Muscle of leg (tissue), 11 donors: Measurements from ENCODE around the gene SPRED2. TPM values are rescaled to one million over a fixed set of nuclear protein-coding genes. Genes with fewer than 3 reads are reported as not detected.

Experiments used
- DNase-seq: peaks from one replicate; pipeline ENCODE4 v3.0.0; 2013
- H3K27ac ChIP-seq: one replicate; pipeline ENCODE4 v1.5.1; 2013; ENCODE audit warnings: mild to moderate bottlenecking, low read length, control low read depth
- H3K27me3 ChIP-seq: one replicate; pipeline ENCODE4 v1.6.1; 2013; ENCODE audit warnings: low read length; ENCODE audit not compliant: control insufficient read depth, insufficient read depth
- H3K36me3 ChIP-seq: one replicate; pipeline ENCODE4 v1.6.1; 2013; ENCODE audit warnings: low read length; ENCODE audit not compliant: control insufficient read depth, insufficient read depth
- H3K4me1 ChIP-seq: one replicate; pipeline ENCODE4 v1.6.1; 2013; ENCODE audit warnings: low read length; ENCODE audit not compliant: control insufficient read depth, insufficient read depth
- H3K4me3 ChIP-seq: one replicate; pipeline ENCODE4 v1.5.1; 2013; ENCODE audit warnings: low read length, control low read depth
- H3K9me3 ChIP-seq: replicated peaks from 2 replicates; pipeline ENCODE4 v1.6.1; 2013; ENCODE audit warnings: low read depth, low read length; ENCODE audit not compliant: control insufficient read depth
- WGBS: methylation state at CpG from one replicate; pipeline ENCODE4 v1.1.5; 2013; ENCODE audit warnings: missing lambda C conversion rate; ENCODE audit not compliant: insufficient coverage; 5-methylcytosine and 5-hydroxymethylcytosine counted together
- polyA plus RNA-seq, 8 donors: library from polyadenylated mRNA; unstranded; fragments of 120-200 nt; gene quantifications; one replicate each; pipeline versions ENCODE4 v1.2.1 to v1.2.3, GENCODE V29; 2013; ENCODE audit warnings: inconsistent platforms in 1 of 8, low replicate concordance in 1 of 8; ENCODE audit not compliant: insufficient read length in 8 of 8, insufficient read depth in 1 of 8
- total RNA-seq: library from RNA; stranded (reverse); fragments of 120-200 nt; gene quantifications from one replicate; pipeline ENCODE4 v1.2.4, GENCODE V29; 2013

SPRED2 gene
- total and polyA plus RNA-seq, 9 donors, result 10.7 to 51.3 (median 30.9) TPM

DNA sequence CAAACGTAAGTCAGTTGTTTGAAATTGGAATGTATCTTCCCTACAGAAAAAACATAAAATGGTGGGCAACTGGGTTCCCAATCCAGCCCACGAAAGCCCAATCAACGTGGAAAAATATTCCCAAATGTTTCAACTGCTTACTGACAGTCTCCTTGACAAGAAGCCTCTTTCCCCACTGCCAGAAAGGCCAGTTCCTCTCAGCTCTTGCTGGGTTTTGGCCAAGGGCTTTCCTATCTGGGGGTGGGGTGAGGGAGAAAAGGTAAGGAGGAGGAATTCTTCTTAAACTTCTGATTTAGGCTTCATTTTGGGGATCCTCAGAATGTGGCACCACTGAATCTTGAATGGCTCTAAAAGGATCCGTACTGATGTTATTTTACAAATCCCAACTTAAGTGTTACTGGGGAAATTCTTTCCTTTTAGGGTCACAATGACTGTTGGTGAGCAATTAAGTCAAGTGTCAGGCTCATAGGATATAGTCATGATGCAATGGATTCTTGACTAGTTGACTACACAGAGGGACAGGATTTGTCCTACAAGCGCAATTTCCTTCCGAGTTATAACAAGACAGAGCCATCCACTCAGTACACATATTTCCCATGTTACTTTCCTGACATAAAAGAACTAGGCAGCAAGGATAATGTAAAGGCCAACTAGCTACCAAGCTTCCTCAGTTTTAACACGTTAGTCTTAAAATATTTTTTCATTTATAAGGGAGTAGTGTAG is 73.6 kb downstream of the SPRED2 start:
- Histone ChIP-seq H3K4me1 (peaks cover 13% of the 10 kb centered on the region), H3K27ac (peak overlapping the region; percentile 25)
- WGBS, result 100% methylated on average over 2 of the region's 7 CpGs

DNA sequence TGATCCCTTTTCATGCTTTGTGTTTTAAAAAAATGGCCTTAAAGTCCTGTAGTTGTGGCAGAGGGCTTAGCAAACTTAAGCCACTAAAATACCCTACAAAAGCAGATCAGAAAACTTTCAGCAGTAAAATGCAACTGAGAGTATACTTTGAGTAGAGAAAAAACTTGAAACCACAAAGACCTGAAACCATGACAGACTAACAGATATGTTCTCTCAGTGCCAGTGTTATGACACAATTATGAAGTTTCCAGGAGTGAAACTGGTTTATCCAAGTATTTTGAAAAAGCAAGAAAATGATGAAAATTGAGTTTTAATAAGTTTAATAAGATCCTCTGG is 74.5 kb downstream of the SPRED2 start:
- H3K27ac ChIP-seq, result no peak overlapping the region

More for the DNA sequence above, 73.6 kb downstream of the SPRED2 start:
- Histone ChIP-seq H3K9me3 (no peaks in the 10 kb centered on the region), H3K27me3 (no peaks in the 10 kb centered on the region), H3K4me3 (no peak overlapping the region), H3K36me3 (no peaks in the 10 kb centered on the region)
- no peak for DNase-seq

DNA sequence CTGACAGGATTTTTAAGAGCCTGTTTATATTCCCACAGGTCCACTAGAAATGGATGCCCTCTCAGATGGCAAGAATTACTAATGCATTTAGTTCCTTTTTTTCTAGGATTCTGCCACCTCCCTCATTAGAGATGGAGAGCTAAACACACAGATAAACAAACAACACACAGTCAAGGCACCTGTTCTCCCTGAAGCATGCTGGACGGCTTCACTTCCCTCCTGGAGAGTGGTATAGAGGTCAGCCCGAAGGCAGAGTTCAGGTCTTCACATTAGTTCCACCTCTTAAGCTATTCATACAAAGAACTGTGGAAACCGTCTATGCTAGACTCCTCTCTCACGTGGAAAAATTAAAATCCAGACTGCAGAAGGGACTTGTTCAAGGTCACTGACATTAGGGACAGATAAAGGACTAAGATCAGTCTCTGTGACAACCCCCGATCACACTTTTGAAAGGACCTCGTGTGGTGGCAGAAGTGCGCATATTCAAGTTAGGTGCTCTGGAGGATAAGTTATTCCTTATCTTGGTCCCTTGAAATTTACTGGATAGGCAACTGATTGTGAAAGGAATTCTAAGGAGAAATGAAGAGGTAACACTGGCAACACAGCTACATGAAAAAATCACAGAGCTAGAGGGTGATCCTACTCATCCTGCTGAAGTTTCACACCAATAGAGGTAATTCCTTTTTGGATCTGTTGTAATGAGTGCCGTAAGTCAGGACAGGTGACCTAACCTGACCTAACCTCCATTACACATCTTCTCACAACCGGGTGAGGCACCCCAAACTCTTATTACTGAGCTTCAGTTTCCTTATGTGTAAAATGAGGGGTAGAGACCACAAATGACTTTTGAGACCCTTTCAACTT is 75.1 kb downstream of the SPRED2 start:
- no peak overlapping the region for H3K4me3 ChIP-seq
- H3K9me3 ChIP-seq, result no peaks in the 10 kb centered on the region
- peaks cover 16% of the 10 kb centered on the region for H3K4me1 ChIP-seq
- H3K36me3 ChIP-seq, result no peaks in the 10 kb centered on the region
- no peak overlapping the region for H3K27ac ChIP-seq
- no peak for DNase-seq
- no peaks in the 10 kb centered on the region for H3K27me3 ChIP-seq
- 50% methylated on average over 2 of the region's 9 CpGs for whole genome bisulfite sequencing

More for the DNA sequence above, 74.5 kb downstream of the SPRED2 start:
- Histone ChIP-seq H3K4me3 (no peak overlapping the region), H3K4me1 (peaks cover 16% of the 10 kb centered on the region), H3K27me3 (no peaks in the 10 kb centered on the region), H3K36me3 (no peaks in the 10 kb centered on the region), H3K9me3 (no peaks in the 10 kb centered on the region)
- DNase-seq, result no peak

DNA sequence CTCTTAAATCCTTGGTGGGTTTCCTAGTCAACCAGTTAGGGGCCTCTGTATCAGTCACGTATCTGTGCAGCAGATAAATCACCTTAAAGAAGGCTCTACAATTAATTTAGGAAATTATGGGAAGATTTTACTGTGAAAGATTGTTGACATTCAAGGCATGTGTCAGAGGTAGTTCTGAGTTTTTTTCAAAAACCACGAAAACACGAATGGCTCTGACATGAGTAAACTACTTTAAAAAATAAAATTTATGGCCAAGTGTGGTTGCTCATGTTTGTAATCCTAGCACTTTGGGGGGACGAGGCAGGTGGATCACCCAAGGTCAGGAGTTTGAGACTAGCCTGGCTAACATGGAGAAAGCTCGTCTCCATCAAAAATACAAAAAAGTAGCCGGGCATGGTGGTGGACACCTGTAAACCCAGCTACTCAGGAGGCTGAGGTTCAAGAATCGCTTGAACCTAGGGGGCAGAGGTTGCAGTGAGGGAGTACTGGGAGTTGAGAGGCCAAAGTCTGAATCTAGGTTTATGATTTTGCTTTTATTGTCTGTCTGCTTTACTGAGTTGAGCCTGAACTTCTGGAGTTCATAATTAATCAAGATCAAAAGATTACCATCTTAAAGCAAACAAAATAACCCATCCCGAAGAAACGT is 77.1 kb downstream of the SPRED2 start:
- no peak for DNase-seq
- Histone ChIP-seq H3K9me3 (no peaks in the 10 kb centered on the region), H3K36me3 (no peaks in the 10 kb centered on the region), H3K27ac (no peak overlapping the region), H3K4me3 (no peak overlapping the region), H3K27me3 (no peaks in the 10 kb centered on the region), H3K4me1 (peaks cover 24% of the 10 kb centered on the region)
- WGBS, result 92% methylated on average over 5 of the region's 9 CpGs

DNA sequence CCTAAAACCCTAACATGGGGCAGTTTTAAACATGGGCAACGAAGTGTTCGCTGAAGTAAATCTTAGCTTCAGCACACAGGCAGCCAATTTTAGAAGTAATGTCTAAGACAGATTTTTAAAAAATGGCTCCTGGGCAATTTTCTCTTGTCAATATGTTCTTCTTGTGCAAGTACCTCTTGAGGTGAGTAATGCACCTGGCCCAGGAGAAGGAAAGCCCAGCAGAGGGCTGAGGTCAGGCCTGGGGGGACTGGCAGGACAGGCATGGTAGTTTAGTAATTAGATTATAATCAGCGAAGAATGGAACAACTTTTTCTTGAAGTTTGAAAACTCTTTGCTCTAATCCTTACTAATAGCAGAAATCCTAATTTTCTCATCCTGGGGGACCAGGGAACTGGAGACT is 77.6 kb downstream of the SPRED2 start:
- H3K9me3 ChIP-seq, result no peaks in the 10 kb centered on the region
- 100% methylated on average over 1 of the region's 3 CpGs for WGBS
- no peak overlapping the region for H3K27ac ChIP-seq
- no peaks in the 10 kb centered on the region for H3K27me3 ChIP-seq
- no peaks in the 10 kb centered on the region for H3K36me3 ChIP-seq
- no peak for DNase-seq
- peaks cover 29% of the 10 kb centered on the region for H3K4me1 ChIP-seq
- no peak overlapping the region for H3K4me3 ChIP-seq

DNA sequence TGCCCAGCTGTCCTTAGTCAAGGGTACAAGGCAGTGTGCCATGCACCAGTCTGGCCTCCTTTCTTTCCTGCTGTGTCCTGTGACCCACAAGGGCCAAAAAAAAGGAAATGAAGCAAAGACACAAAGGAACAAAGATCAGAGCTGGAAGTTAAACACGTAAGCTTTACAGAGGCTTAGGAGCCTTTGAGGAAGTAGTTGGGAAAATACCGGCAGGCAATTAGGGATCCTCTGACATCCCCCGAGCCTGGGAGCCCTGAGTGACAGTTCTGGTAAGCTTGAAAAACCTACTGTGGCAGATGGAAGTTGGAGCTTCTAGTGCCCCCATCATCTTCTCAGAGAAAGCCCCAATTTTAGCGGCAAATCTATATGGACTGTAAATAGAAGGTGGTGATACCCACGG is 78.5 kb downstream of the SPRED2 start:
- peaks cover 28% of the 10 kb centered on the region for H3K4me1 ChIP-seq
- no peaks in the 10 kb centered on the region for H3K36me3 ChIP-seq
- H3K9me3 ChIP-seq, result no peaks in the 10 kb centered on the region
- no peak overlapping the region for H3K27ac ChIP-seq
- H3K27me3 ChIP-seq, result no peaks in the 10 kb centered on the region
- no peak for DNase-seq
- no peak overlapping the region for H3K4me3 ChIP-seq
- 80% methylated on average over 1 of the region's 5 CpGs for WGBS

DNA sequence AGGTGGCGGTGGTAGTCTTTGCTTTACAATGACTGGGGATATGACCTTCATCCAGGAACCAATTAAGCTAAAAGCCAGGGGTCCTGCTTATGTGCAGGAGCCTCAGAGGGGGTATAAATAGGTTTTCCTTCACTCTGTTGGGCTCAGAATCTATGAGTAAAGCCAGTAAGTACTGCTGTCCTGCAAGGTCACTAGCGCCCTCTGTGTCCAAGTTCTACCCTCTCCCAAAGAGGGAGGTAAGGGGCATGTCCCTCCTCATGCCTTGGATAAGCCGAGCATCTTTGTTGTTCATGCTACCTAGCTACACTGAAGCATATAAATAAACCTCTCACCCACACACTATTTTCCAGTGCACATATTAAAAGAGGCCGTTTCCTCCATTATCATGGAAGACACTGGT is 79.4 kb downstream of the SPRED2 start:
- Histone ChIP-seq H3K4me3 (no peak overlapping the region), H3K9me3 (no peaks in the 10 kb centered on the region), H3K4me1 (peaks cover 26% of the 10 kb centered on the region), H3K36me3 (no peaks in the 10 kb centered on the region), H3K27ac (no peak overlapping the region), H3K27me3 (no peaks in the 10 kb centered on the region)
- 83% methylated on average over 1 of the region's 4 CpGs for WGBS
- no peak for DNase-seq

DNA sequence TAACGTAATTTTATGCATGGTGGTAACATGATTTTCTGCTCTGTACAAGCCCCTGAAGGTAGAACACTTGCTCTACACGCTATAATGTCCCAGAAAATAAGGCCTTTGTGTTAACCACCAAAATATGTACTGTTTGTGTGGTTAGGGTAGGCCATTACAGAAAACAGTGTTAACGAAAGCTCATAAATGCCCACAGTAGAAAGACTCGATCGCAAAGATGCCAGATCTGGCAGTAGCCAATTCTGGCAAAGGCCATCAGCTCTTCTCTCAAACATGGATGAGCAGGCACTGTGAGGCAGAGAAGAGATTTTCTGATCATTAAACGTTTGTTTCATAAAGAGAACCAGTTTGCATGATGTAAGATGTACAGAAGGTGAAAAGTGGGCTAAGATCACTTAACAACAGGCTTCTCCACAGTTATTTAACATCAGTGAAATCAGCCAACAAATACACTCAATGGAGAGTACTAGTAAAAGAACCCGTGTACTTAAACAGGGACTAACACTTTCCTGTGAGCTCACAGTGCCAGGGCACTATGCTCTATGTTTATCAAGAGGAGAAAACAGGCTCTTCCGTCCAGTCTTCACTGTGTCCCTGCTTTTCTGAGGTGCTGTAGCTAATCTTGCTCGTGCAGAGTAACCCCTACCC is 80.3 kb downstream of the SPRED2 start:
- H3K9me3 ChIP-seq, result no peaks in the 10 kb centered on the region
- H3K4me3 ChIP-seq, result no peak overlapping the region
- no peaks in the 10 kb centered on the region for H3K36me3 ChIP-seq
- H3K27ac ChIP-seq, result no peak overlapping the region
- H3K27me3 ChIP-seq, result no peaks in the 10 kb centered on the region
- peaks cover 26% of the 10 kb centered on the region for H3K4me1 ChIP-seq
- 75% methylated on average over 1 of the region's 9 CpGs for WGBS
- no peak for DNase-seq

DNA sequence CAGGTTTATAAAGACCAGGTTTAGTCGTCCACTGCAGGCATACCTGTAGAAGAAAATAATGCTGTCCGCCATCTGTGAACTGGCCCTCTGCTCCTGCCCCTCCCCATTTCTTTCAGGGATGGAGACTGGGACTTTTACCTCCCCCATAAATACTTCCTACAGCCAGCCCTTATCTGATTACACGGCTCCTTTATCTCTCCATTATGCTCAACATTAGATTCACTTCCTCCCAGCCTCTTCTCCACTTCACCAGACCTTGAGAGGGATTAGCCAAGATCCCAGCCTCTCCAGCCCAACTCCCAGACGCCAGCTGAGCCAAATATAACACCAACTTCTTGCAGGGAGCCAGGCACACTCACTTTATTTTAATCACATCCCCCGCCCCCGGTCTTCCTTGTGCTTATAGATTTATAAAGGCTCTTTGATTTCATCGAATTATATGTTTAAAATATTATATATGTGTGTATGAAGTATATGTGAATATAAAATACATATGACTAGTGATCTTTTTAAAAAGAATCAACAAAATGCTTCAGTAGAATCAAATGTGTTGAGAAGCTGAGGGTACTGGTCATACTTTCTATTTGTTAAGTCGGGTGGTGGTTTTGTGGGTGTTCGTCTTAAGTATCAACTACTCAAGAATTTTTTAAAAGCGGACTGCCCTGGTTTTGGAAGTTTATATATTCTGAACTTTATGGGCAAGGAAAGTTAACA is 81.0 kb downstream of the SPRED2 start:
- Histone ChIP-seq H3K27me3 (no peaks in the 10 kb centered on the region), H3K4me1 (peaks cover 26% of the 10 kb centered on the region), H3K36me3 (no peaks in the 10 kb centered on the region), H3K9me3 (no peaks in the 10 kb centered on the region), H3K27ac (peak overlapping the region; percentile 79), H3K4me3 (no peak overlapping the region)
- no peak for DNase-seq
- 42% methylated on average over 2 of the region's 10 CpGs for WGBS
